A549 (cell line): ENCODE results near the gene ADAM8. TPM values are rescaled to one million over a fixed set of nuclear protein-coding genes. Genes with fewer than 3 reads are reported as not detected.

Experiments used
- ATAC-seq, 2 experiments: fragments of 200-7000 bp in 1 of 2; fragments of >200 bp in 1 of 2; cut with Nextera tagmentation in 1 of 2; cut with Tn5 transposase in 1 of 2; 3 replicates each; pipeline versions ENCODE4 v1.8.0 to v1.9.1; 2018 to 2020; ENCODE audit warnings: mild to moderate bottlenecking in 1 of 2, moderate library complexity in 1 of 2
- CTCF ChIA-PET: fragments of 300-600 bp; sonication (Branson Sonifier 250); formaldehyde crosslinking; extraction: SDS; loops from one replicate; lab custom pipeline; 2021; ENCODE audit warnings: antibody characterized with exemption, inconsistent platforms; lab: Yijun Ruan, JAX
- POLR2A ChIA-PET: fragments of 350-600 bp; formaldehyde crosslinking; extraction: SDS; loops from one replicate; lab custom pipeline; 2021; ENCODE audit warnings: antibody characterized with exemption, inconsistent platforms; lab: Yijun Ruan, JAX
- DNase-seq, 2 experiments: peaks; one replicate each; pipeline versions ENCODE4 v3.0.0 to v3.0.0-alpha.2; 2011 to 2016; ENCODE audit warnings: low read depth in 1 of 2, low spot score in 1 of 2
- FAIRE-seq: peaks from 2 replicates; lab custom pipeline; 2011; peaks lifted over from hg19 to GRCh38; lab: Jason Lieb, UNC
- H3K27ac ChIP-seq, 2 experiments: fragments of >200 bp; sonication (Bioruptor Twin); formaldehyde crosslinking; 3 replicates each; pipeline ENCODE4 v1.5.1; 2016 to 2017
- H3K4me1 ChIP-seq: fragments of >200 bp; sonication (Bioruptor Twin); formaldehyde crosslinking; 3 replicates; pipeline ENCODE4 v1.6.1; 2016
- H3K4me2 ChIP-seq: fragments of >200 bp; sonication (Bioruptor Twin); formaldehyde crosslinking; 3 replicates; pipeline ENCODE4 v1.6.1; 2016
- H3K4me3 ChIP-seq: fragments of >200 bp; sonication (Bioruptor Twin); formaldehyde crosslinking; 3 replicates; pipeline ENCODE4 v1.5.1; 2016
- H3K9me3 ChIP-seq: fragments of >200 bp; sonication (Bioruptor Twin); formaldehyde crosslinking; 3 replicates; pipeline ENCODE4 v1.6.1; 2016
- ATOH8 ChIP-seq: fragments of 250-450 bp; sonication (Bioruptor Pico); IDR thresholded peaks from 2 replicates; pipeline ENCODE4 v1.5.0; 2020; ENCODE audit warnings: low read depth, mild to moderate bottlenecking, moderate library complexity
- BHLHE40 ChIP-seq: IDR thresholded peaks from 2 replicates; pipeline ENCODE4 v1.6.1; 2012; ENCODE audit warnings: low read depth, low read length, inconsistent platforms
- CHD4 ChIP-seq: fragments of 200-600 bp; sonication (generic); IDR thresholded peaks from 2 replicates; pipeline ENCODE4 v1.6.1; 2016; ENCODE audit warnings: antibody characterized with exemption, mild to moderate bottlenecking, borderline replicate concordance
- E2F6 ChIP-seq: IDR thresholded peaks from 2 replicates; pipeline ENCODE4 v1.6.1; 2012; ENCODE audit warnings: low read depth, borderline replicate concordance
- EHF ChIP-seq: fragments of 250-450 bp; sonication (Bioruptor Pico); IDR thresholded peaks from 2 replicates; pipeline ENCODE4 v1.5.0; 2020; ENCODE audit warnings: mild to moderate bottlenecking
- EP300 ChIP-seq, 2 experiments: fragments of >200 bp; sonication (Bioruptor Twin); formaldehyde crosslinking; IDR thresholded peaks; 2 replicates in 1 of 2; 3 replicates in 1 of 2; pipeline ENCODE4 v1.6.1; 2016 to 2017
- HDAC2 ChIP-seq: fragments of 200-600 bp; sonication (generic); IDR thresholded peaks from 2 replicates; pipeline ENCODE4 v1.6.1; 2016
- HES2 ChIP-seq: fragments of >200 bp; sonication (Bioruptor Twin); formaldehyde crosslinking; IDR thresholded peaks from 2 replicates; pipeline ENCODE4 v1.6.1; 2016
- HEYL ChIP-seq: fragments of 250-450 bp; sonication (Bioruptor Pico); IDR thresholded peaks from 2 replicates; pipeline ENCODE4 v1.8.0; 2021; ENCODE audit warnings: mild to moderate bottlenecking, moderate library complexity
- HOXB13 ChIP-seq: fragments of 250-450 bp; sonication (Bioruptor Pico); IDR thresholded peaks from 2 replicates; pipeline ENCODE4 v1.5.0; 2020; ENCODE audit warnings: low read depth, mild to moderate bottlenecking, moderate library complexity
- JUN ChIP-seq, 2 experiments: fragments of >200 bp; sonication (Bioruptor Twin); formaldehyde crosslinking; IDR thresholded peaks; 2 replicates in 1 of 2; 3 replicates in 1 of 2; pipeline ENCODE4 v1.6.1; 2016 to 2017
- KDM5A ChIP-seq: fragments of 200-600 bp; sonication (generic); IDR thresholded peaks from 2 replicates; pipeline ENCODE4 v1.6.1; 2016; ENCODE audit warnings: antibody characterized with exemption, mild to moderate bottlenecking
- MAX ChIP-seq: IDR thresholded peaks from 2 replicates; pipeline ENCODE4 v1.6.1; 2012
- NFE2L2 ChIP-seq: fragments of 150-350 bp; conservative IDR thresholded peaks from 2 replicates; pipeline ENCODE4 v1.6.1; 2014; ENCODE audit warnings: low read length
- NPAS2 ChIP-seq: fragments of 250-450 bp; sonication (Bioruptor Pico); IDR thresholded peaks from 2 replicates; pipeline ENCODE4 v1.8.0; 2022; ENCODE audit warnings: mild to moderate bottlenecking, moderate library complexity, borderline replicate concordance
- NR3C1 ChIP-seq: fragments of >200 bp; sonication (Bioruptor Twin); formaldehyde crosslinking; IDR thresholded peaks from 3 replicates; pipeline ENCODE4 v1.6.1; 2017
- RARB ChIP-seq: fragments of 250-450 bp; sonication (Bioruptor Pico); IDR thresholded peaks from 2 replicates; pipeline ENCODE4 v1.8.0; 2021; ENCODE audit warnings: mild to moderate bottlenecking, moderate library complexity
- SMC3 ChIP-seq: fragments of >200 bp; sonication (Bioruptor Twin); formaldehyde crosslinking; IDR thresholded peaks from 3 replicates; pipeline ENCODE4 v1.6.1; 2018; ENCODE audit warnings: inconsistent platforms
- USF2 ChIP-seq: fragments of 450-650 bp; IDR thresholded peaks from 2 replicates; pipeline ENCODE4 v1.6.1; 2014; ENCODE audit warnings: antibody characterized with exemption
- ZFP36 ChIP-seq: fragments of 450-650 bp; IDR thresholded peaks from 2 replicates; pipeline ENCODE4 v1.6.1; 2014; ENCODE audit warnings: borderline replicate concordance; ENCODE audit not compliant: partially characterized antibody
- ZNF302 ChIP-seq: fragments of 250-450 bp; sonication (Bioruptor Pico); IDR thresholded peaks from 2 replicates; pipeline ENCODE4 v1.9.0; 2021; ENCODE audit warnings: inconsistent platforms, mild to moderate bottlenecking, moderate library complexity
- WGBS: methylation state at CpG from one replicate; pipeline ENCODE4 v1.1.6; 2017; ENCODE audit errors: missing lambda C conversion rate; 5-methylcytosine and 5-hydroxymethylcytosine counted together
- polyA plus RNA-seq, 4 experiments: library from polyadenylated mRNA; depleted of rRNA in 3 of 4; stranded (reverse); fragments of >200 nt; fragmentation: RNase III in 1 of 4; extraction: RNeasy Plus Mini Kit Qiagen cat#74134 plus additional on column Dnase treatment in 1 of 4; gene quantifications; 2 replicates in 3 of 4; 3 replicates in 1 of 4; pipeline ENCODE4 v1.2.3, GENCODE V29; 2011 to 2017
- TF ChIP-seq, protein P1 (sequence below): fragments of >200 bp; sonication (Bioruptor Twin); formaldehyde crosslinking; IDR thresholded peaks from 3 replicates; pipeline ENCODE4 v1.6.1; 2016

The ADAM8 gene
- polyA plus RNA-seq, 2 of the 4 experiments (the other 2 are of a cell fraction), result 1.4 to 4.1 TPM

GRCh38 chr10:133277277-133277992 is 767 bp upstream of the ADAM8 start:
- CTCF ChIA-PET, result interaction anchor here (0.7 to 4.3 kb wide), 5 partner anchors 14 to 475 kb away, joined by 3 to 21 read pairs (median 4); no protein-coding TSS in a partner anchor
- peaks cover 4% of the 10 kb centered on the region; the same call in 1 of the 3 replicates for H3K4me1 ChIP-seq
- WGBS, result 80% methylated on average over 11 of the region's 25 CpGs
- no peak for ATAC-seq
- no peak overlapping the region for H3K4me2 ChIP-seq
- no peak for FAIRE-seq
- POLR2A ChIA-PET, result no interaction called here
- TF ChIP-seq HEYL (CRISPR knock-in tag), result no peak
- TF ChIP-seq HES2, result no peak
- no peak for TF ChIP-seq NFE2L2
- TF ChIP-seq E2F6, result no peak
- no peak for TF ChIP-seq KDM5A
- no peak for TF ChIP-seq EP300 (IDR thresholded peaks at IDR 0.05)
- no peak for TF ChIP-seq SMC3
- no peak for TF ChIP-seq NR3C1
- H3K9me3 ChIP-seq, result no peaks in the 10 kb centered on the region
- no peak for DNase-seq
- H3K27ac ChIP-seq, result no peak overlapping the region
- H3K4me3 ChIP-seq, result no peak overlapping the region

DNA sequence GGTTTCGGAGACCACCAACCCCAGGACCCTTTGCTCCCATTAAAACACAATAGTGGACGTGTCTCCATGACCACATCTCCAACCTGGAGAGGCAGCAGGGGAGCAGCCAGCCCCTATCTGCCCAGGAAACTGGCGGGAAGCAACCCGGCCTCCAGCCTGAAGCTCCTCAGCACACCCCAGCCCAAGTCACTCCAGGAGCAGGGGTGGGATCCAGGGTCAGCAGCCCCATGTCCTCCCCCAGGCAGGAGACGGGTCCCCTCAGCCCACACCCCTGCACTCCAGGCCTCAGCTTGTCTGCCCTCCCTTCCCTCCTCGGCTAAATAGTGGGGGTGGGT is 601 bp downstream of the ADAM8 start:
- ATAC-seq, result no peak
- WGBS, result 89% methylated on average over 5 of the region's 6 CpGs
- no peak for DNase-seq
- TF ChIP-seq RARB (CRISPR knock-in tag) (no peak), HDAC2 (no peak), E2F6 (no peak), ATOH8 (CRISPR knock-in tag) (no peak), JUN (IDR thresholded peaks at IDR 0.05) (no peak), SMC3 (no peak), ZFP36 (no peak), KDM5A (no peak), HOXB13 (CRISPR knock-in tag) (no peak), BHLHE40 (no peak), EHF (CRISPR knock-in tag) (no peak), CHD4 (no peak), ZNF302 (no peak), MAX (no peak), NPAS2 (no peak), USF2 (no peak)
- TF ChIP-seq, protein P1, sequence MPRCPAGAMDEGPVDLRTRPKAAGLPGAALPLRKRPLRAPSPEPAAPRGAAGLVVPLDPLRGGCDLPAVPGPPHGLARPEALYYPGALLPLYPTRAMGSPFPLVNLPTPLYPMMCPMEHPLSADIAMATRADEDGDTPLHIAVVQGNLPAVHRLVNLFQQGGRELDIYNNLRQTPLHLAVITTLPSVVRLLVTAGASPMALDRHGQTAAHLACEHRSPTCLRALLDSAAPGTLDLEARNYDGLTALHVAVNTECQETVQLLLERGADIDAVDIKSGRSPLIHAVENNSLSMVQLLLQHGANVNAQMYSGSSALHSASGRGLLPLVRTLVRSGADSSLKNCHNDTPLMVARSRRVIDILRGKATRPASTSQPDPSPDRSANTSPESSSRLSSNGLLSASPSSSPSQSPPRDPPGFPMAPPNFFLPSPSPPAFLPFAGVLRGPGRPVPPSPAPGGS, result no peak
- TF ChIP-seq, all 56 proteins: peak for 0
- peaks cover 4% of the 10 kb centered on the region; the same call in 1 of the 3 replicates for H3K4me1 ChIP-seq
- FAIRE-seq, result no peak
- ChIA-PET POLR2A (no interaction called here), CTCF (interaction anchor here (1.1 to 4.3 kb wide), 3 partner anchors 9 to 32 kb away, joined by 4 to 21 read pairs (median 4); no protein-coding TSS in a partner anchor)
- no peak overlapping the region for H3K27ac ChIP-seq
- no peak overlapping the region for H3K4me3 ChIP-seq
- H3K4me2 ChIP-seq, result no peak overlapping the region
- H3K9me3 ChIP-seq, result no peaks in the 10 kb centered on the region
